HL-60 (cell line): ENCODE data around the gene MANBA.

ENCODE experiments used
- DNase-seq, 2 experiments: peaks; one replicate each; pipeline ENCODE4 v3.0.0-alpha.2; 2010 to 2020; ENCODE audit warnings: low read depth in 1 of 2, low spot score in 1 of 2
- H3K27ac ChIP-seq: fragments of 250-450 bp; sonication (Bioruptor Pico); replicated peaks from 2 replicates; pipeline ENCODE4 v1.5.1; 2020; ENCODE audit warnings: mild to moderate bottlenecking, moderate library complexity
- H3K27me3 ChIP-seq: fragments of 250-450 bp; sonication (Bioruptor Pico); 2 replicates; pipeline ENCODE4 v1.5.1; 2021; ENCODE audit warnings: mild to moderate bottlenecking, moderate library complexity; ENCODE audit not compliant: insufficient read depth, poor library complexity, severe bottlenecking
- H3K4me3 ChIP-seq: replicated peaks from 2 replicates; pipeline ENCODE4 v1.5.1; 2011; ENCODE audit warnings: mild to moderate bottlenecking, control low read depth, low read length; ENCODE audit not compliant: insufficient read depth
- GABPA ChIP-seq: IDR thresholded peaks from 2 replicates; pipeline ENCODE4 v1.6.1; 2012; ENCODE audit warnings: low read depth
- POLR2AphosphoS5 ChIP-seq: IDR thresholded peaks from 2 replicates; pipeline ENCODE4 v1.6.1; 2012; ENCODE audit warnings: low read depth
- REST ChIP-seq: IDR thresholded peaks from 2 replicates; pipeline ENCODE4 v1.6.1; 2012; ENCODE audit warnings: low read depth; ENCODE audit not compliant: insufficient replicate concordance
- SPI1 ChIP-seq: IDR thresholded peaks from 2 replicates; pipeline ENCODE4 v1.6.1; 2012; ENCODE audit warnings: low read depth, mild to moderate bottlenecking, borderline replicate concordance
- TF ChIP-seq, protein P1 (sequence below): IDR thresholded peaks from one replicate; pipeline ENCODE4 v1.5.1; 2011; ENCODE audit warnings: low read length, control low read depth, inconsistent platforms; ENCODE audit not compliant: insufficient read depth

The MANBA gene

GRCh38 chr4:102610007-102610406 lies 150.8 kb downstream of the MANBA start:
- Histone ChIP-seq H3K27ac (no peak overlapping the region), H3K27me3 (no peaks in the 10 kb centered on the region), H3K4me3 (no peak overlapping the region)
- no peak for DNase-seq
- TF ChIP-seq, protein P1, sequence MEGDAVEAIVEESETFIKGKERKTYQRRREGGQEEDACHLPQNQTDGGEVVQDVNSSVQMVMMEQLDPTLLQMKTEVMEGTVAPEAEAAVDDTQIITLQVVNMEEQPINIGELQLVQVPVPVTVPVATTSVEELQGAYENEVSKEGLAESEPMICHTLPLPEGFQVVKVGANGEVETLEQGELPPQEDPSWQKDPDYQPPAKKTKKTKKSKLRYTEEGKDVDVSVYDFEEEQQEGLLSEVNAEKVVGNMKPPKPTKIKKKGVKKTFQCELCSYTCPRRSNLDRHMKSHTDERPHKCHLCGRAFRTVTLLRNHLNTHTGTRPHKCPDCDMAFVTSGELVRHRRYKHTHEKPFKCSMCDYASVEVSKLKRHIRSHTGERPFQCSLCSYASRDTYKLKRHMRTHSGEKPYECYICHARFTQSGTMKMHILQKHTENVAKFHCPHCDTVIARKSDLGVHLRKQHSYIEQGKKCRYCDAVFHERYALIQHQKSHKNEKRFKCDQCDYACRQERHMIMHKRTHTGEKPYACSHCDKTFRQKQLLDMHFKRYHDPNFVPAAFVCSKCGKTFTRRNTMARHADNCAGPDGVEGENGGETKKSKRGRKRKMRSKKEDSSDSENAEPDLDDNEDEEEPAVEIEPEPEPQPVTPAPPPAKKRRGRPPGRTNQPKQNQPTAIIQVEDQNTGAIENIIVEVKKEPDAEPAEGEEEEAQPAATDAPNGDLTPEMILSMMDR: peak; percentile 9
- no peak for TF ChIP-seq POLR2AphosphoS5
- no peak for TF ChIP-seq GABPA

- no peaks in the 10 kb centered on the region for H3K27me3 ChIP-seq
- H3K27ac ChIP-seq: no peak overlapping the region
- DNase-seq: no peak
- H3K4me3 ChIP-seq: no peak overlapping the region
- TF ChIP-seq SPI1 (no peak), POLR2AphosphoS5 (no peak), REST (no peak)
- TF ChIP-seq, protein P1: no peak
Measured at GRCh38 chr4:102608190-102608589, 152.6 kb downstream of the MANBA start.

GRCh38 chr4:102606846-102607450 lies 153.8 kb downstream of the MANBA start:
- Histone ChIP-seq H3K4me3 (no peak overlapping the region), H3K27ac (no peak overlapping the region), H3K27me3 (no peaks in the 10 kb centered on the region)
- no peak for TF ChIP-seq POLR2AphosphoS5
- TF ChIP-seq REST: no peak
- no peak for TF ChIP-seq GABPA
- TF ChIP-seq SPI1: no peak
- TF ChIP-seq, protein P1: no peak
- no peak for DNase-seq

GRCh38 chr4:102606261-102606660 lies 154.5 kb downstream of the MANBA start:
- Histone ChIP-seq H3K27ac (no peak overlapping the region), H3K4me3 (no peak overlapping the region), H3K27me3 (no peaks in the 10 kb centered on the region)
- DNase-seq: no peak
- TF ChIP-seq POLR2AphosphoS5 (no peak), GABPA (no peak), REST (no peak), SPI1 (no peak)
- TF ChIP-seq, protein P1: no peak
